G401 (cell line): ENCODE data around the gene CCDC86. TPM values are rescaled to one million over a fixed set of nuclear protein-coding genes. Genes with fewer than 3 reads are reported as not detected.

ENCODE experiments used
- DNase-seq: peaks from one replicate; pipeline ENCODE4 v3.0.0-alpha.2; 2015; ENCODE audit warnings: low spot score
- in situ Hi-C: cut with HindIII; loops from 2 replicates; pipeline ENCODE4 v1.10.0; 2016; ENCODE audit warnings: low sequenced_read_pairs, mixed read lengths
- total RNA-seq: library from RNA; depleted of rRNA; stranded (reverse); fragments of >200 nt; shearing (Covaris generic); gene quantifications from 2 replicates; pipeline ENCODE4 v1.2.3, GENCODE V29; 2014

CCDC86 gene
- total RNA-seq, 1 experiment from 2014 or later, result 16.3 TPM

DNA sequence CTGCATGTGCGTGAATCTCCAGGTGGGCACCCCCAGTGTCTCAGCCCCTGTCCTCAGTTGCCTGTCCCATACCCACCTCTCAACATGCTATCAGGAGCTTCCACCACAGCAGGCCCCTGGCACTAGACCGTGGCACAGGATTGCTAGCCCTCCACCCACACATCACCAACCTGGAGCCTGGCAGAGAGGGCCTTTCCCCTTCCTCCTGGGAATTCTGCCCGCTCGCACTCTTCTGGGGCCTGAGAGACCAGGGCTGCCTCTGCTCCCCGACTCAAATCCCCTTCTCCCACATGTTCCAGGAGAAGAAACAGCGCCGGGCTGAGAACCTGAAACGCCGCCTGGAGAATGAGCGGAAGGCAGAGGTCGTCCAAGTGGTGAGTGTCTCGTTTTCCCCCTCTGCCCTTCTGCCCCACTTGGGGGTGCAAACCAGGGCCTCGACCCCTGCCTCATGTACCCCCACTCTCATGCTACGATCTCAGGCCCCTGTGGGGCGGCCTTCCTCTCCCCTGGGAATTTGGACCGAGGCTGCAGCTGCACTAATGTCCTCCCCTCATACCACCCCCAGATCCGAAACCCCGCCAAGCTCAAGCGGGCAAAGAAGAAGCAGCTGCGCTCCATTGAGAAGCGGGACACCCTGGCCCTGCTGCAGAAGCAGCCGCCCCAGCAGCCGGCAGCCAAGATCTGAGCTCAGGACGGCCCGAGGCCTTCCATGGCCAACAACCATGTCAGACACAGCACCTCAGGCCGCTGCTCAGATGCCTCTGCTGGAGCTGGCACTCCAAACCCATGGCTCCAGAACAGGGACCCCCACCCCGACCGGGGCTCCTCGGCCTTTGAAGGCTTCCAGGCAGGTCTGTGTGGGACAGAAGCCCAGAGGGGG, 8.0 kb downstream of the CCDC86 start:
- no peak for DNase-seq
- in situ Hi-C loops, result no loop called here

DNA sequence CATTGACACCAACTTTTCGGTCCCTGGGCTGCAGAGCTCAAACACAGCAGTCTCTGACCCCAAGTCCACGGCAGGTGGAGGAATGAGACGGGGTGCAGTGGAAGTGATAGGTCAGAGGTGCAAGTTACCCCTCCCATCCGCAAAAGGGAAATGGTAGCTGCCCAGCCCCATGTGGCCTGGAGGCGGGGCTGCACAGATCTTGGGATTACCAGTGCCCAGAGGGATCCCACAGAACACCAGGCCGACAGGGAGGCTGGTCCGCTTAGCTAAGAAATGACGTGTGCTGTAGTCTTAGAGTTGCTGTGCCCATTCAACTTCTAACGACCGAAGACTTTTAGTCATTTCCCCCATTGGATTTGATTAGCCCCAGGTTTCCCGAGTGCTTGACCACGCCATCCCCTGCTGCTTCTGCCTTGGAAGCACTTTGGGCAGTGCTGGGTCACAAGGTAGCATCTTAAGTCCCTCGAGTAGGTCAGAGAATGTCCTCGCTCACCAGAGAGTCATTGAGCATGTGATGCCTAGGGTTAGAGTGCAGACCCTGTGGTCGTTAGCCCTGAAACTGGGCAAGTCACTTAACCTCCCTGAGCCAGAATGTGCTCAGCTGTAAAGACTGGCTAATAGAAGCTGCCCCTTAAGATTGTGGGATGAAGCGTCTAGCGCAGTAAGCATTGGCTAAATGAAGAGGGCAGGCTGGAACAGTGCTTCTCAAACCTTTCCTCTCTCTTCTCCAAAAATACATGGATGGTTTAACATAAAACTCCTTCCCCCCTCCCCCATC, 9.6 kb downstream of the CCDC86 start:
- DNase-seq, result no peak
- in situ Hi-C loops, result no loop called here

DNA sequence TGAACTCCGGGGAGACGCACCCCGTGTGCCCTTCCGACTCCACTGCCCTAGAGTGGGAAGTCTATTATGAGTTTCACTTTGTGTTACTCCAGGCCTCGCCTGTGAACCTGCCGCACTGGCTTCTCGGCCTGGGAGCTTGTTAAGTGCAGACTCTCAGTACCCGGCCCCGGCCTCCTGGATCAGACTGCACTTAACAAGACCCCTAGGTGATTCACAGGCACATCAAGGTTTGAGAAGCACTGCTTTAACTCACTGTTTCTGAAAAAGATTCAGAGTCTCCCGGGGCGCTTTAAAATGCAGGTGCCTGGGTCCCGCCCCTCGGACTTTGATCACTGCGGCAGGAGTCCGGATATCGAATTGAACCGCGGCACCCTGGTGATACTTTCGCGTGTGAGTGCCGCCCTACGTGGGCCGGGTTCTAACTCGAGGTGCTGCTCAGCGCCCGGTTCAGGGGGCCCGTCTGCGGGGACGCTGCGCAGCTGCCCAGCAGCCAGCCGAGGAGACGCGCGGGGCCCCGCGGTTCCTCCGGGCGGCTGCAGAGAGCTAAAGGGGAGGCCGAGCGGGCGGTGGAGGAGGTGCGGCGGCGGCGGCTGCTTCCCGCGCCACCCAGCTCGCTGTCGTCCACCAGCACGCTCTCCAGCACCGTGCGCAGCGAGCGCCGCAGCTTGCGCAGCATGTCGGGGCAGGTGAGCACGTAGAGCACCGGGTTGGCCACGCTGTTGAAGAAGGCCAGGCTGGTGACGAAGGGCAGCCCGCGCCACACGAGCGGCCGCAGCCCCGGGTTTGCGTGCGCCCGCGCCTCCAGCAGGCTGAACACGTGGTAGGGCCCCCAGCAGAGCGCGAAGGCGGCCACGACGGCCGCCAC, 10.4 kb downstream of the CCDC86 start:
- no peak for DNase-seq
- in situ Hi-C loops, result no loop called here

DNA sequence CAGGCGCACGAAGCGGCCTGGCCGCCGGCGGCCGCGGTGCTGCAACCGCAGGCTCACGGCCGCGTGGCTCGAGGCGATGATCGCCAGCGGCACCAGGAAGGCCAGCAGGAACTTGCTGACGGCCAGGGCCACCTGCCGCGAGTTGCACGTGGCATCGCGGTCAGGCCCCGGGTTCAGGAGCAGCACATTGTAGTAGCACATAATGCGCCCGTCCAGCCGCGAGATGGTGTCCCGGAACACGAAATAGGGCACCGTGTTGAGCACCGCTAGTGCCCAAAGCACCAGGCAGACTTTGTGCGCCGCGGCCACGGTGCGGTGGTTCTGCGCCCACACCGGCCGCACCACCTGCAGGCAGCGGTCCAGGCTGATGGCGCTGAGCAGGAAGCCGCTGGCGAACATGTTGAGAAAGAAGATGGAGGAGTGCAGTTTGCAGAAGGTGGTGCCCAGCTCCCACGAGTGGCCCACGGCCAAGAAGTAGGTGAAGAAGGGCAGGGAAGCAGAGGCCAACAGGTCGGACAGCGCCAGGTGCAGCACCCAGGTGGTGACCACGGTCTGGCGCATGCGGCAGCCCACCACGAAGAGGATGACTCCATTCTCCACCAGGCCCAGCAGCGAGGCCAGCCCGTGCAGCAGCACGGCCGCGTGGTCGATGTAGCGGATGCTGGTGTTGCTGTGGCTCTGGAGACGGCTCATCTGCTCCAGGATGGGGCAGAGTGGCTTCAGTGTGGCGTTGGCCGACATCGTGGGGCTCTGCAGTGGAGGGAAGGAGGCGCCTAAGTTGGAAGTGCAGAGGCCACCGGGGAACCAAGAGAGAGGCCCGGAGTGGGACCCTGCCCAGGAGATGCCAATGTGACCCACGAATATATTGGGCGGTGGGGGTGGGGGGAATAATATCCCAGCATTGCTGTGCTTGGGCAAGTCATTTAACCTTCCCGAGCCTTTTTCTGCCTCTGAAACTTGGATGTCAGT, 11.4 kb downstream of the CCDC86 start:
- no peak for DNase-seq
- in situ Hi-C loops, result no loop called here

DNA sequence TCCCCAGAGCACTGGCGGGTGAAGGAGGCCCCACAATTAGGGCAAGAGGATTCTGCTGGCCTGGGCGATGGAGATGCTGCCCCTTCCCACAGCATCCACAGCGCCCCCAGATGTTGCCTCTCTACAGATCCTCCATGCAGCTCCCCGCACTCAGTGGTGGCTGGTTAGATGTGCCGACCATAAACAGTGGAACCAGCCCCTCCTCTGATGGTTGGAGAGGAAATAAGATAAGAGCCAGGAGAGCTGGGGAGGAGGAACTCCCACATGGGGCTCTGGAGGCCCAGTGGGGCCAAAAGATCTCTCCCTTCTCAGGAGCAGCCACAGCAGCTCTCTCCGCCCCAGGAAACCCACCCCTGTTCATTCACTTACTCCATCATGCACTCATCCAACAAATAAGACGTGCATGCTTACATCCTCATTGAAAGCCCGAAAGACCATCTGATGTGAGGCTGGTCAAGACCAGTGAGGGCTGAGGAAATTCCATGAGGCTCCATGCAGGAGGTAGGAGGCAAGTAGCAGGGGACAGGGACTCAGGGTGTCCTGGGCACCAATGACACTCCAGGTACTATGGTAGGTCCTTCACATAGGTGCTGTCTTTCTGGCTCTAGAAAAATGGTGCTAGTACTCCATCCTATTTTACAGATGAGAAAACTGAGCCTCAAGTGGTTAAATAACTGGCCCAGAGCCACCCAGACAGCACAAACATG, 12.4 kb downstream of the CCDC86 start:
- in situ Hi-C loops, result no loop called here
- no peak for DNase-seq

DNA sequence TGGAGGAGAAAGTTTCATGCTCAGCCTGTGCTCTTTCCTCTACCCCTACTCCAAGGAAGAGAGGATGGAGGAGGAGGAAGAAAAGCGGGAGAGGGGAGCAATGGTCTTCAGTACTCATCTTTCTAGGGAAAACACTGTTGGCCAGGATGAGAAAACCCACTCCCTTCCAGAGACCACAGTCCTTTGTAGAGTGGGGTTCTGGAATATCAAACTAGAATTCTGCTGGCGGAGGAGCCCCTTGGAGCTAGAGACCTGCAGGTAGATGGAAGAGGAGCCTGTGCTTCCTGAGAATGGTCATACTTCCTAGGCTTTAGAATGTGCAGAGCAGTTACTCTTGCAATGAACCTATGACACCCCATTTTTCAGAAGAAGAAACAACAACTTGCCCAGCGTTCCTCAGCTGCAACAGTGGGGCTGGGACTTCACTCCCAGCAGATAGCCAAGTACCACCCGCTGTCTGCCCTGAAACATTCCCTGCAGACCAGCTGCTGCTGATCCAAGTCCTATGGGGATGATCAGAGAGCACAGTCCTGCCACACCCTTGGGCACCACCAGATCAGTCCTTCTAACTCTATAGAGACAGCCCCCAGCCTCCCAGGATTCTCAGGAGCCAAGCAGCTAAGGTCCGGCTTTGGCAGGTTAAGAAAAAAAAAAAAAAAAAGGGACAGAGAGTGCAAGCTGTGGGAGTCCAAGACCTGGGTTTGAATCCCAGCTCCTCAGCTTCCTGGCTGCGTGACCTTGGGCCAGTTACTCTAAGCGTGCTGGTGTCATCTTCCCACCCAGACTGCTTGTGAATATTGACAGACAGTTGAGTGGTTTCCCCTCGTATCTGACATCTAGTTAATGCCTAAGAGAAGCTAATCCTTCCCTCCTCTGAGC, 13.2 kb downstream of the CCDC86 start:
- in situ Hi-C loops, result no loop called here

DNA sequence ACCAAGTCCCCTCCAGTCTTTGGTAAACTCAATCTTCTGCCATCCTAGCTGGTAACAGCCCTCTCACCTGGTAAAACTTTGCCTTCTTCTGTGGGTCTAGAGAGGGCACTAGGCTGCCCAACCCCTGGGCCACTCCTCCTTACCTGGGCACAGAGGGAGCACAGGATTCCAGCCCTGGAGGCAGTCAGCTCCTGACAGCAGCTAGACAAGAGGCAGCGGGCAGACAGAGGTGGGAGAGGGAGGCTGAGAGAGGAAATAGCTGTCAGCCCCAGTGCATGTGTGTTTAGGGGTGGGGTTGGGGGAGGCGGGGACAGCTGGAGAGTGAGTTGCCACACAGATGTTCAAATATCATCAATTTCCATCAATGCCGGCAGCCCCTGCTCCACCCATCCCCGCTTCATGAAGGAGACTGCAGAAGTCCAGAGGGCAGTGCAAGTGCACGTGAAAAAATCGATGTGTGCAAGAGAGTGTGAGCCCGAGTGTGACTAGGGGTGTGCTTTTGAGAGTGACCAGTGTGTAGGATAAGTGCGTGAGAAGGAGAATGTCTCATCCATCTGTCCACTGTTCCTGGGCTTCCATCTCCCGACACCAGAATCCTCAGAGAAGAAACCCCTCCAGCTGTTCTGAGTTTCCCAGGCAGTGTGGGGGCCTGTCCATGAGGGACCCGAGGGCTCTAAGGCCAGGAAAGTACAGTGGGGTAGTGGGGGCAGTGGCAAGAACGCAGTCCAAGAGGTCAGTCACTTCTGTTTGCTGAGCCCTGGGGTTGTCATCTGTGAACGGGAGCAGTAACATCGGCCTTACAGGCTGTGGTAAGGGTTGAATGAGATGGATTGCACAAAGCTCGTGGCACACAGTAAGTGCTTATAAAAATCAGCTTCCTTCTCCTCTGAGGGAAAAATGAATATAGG, 14.1 kb downstream of the CCDC86 start, which contains the start of gene PTGDR2:
Gene PTGDR2, minus strand, starts transcription at position 225 of the 908 bp plus-strand sequence. CDS start 2,228 bp downstream, outside the sequence.
- in situ Hi-C loops, result no loop called here
- no peak for DNase-seq

More for the DNA sequence above, 13.2 kb downstream of the CCDC86 start:
- DNase-seq, result no peak

DNA sequence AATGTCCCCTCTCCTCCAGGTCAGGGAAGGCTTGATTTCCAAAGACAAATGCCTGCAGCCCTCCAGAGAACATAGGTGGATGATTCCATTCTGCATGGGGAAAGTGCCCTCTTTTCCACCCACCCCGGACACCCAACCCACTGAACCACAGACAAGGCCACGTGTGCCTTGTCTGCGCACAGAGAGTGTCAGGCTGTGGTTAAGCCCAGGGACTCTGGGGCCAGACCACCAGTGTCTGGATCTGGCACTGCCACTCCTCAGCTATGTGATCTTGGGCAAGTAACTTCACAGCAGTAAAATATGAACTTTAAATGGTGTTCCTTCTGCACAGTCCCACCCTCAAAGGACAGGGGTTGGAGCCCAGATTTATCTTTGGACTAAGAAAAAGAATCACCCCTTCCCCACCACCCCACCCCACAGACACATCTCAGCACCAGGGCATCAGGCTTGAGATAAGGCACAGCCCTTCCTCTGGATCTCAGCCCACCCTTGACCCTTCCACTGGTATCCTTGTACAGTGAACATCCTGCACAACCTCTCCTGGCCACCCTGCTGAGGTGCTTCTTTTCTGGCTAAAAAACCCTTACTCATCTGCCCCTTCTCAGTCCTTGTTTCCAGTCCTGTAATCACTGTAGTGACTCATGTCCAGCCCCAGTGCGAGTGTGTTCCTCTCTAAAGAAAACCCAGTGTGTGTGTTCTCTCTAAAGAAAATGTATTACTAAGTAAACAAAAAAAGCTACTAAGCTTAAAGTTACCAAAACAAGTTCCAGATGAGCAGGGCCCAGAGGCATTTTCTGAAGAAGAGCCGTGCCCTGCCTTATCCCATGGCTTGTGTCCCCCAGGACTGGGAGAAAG, 15.7 kb downstream of the CCDC86 start:
- in situ Hi-C loops, result no loop called here
- DNase-seq, result no peak

DNA sequence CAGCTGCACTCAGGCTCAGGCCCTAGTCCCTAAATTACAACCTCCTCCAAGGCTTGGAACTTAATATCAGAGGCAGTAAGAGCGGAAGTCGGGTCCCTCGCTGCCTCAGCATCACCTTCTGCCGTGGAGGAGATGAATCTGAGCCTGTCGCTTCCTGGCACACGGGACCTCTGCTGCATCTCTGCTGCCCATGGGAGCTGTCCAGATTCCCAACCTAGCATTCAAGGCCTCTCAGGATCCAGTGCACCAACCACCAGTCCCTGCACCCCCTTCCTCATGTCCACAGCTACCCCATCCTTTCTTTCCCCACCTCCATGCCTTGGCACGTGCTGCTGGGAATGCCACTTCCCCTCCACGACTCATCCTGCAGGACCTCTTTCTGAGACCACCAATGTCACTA, 16.3 kb downstream of the CCDC86 start:
- DNase-seq, result no peak
- in situ Hi-C loops, result no loop called here

DNA sequence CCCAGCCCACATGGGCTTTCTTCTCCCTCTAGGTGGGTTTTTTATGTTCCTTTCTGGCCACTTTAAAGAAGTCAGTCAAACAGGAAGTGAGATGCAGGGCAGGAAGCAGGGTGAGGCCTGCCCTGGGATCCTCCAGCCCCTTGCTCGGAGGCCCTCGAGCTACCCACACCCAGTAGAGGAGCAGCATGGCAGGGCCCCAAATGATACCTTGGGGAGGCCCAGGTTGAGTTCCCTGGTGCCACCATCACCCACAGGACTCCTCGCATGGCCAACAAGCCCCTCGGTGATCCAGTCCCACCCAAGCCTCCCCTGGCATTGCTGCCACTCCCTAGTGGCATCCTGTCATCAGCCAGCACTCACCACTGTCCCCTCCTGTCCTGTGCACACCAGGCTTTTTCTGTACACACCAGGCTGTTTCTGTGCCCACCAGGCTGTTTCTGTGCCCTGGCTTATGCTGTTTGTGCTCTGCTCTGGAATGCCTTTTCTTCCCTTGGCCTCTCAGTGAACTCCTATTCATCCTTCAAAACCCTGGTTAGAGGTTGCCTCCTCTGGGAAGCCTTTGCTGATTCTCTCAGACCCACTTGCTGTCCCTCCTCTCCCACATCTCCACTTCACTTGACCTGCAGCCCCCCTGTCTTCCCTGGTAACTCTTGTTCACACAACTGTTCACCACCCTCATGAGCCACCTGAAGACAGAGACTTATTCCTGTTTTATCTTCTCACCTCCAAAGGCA, 17.0 kb downstream of the CCDC86 start:
- no peak for DNase-seq
- in situ Hi-C loops, result no loop called here

DNA sequence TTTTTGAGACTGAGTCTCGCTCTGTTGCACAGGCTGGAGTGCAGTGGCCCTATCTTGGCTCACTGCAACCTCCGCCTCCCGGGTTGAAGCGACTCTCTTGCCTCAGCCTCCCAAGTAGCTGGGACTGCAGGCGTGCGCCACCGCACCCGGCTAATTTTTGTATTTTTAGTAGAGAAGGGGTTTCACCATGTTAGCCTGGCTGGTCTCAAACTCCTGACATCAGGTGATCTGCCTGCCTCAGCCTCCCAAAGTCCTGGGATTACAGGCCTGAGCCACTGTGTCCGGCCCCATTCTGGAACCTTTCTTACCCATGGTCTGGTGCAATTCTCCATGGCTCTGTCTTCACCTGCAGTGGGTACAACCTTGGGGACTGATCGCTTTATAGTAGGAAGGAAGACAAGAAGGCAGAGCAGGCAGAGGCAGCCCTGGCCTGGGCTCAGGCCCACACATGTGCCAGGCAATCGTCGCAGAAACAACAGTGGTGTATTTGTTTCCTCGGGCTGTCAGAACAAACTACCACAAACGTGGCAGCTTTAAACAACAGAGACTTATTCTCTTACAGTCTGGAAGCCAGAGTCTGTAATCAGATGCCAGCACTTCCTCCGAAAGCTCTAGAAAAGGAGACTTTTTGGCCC, 17.8 kb downstream of the CCDC86 start:
- in situ Hi-C loops, result no loop called here
- no peak for DNase-seq

DNA sequence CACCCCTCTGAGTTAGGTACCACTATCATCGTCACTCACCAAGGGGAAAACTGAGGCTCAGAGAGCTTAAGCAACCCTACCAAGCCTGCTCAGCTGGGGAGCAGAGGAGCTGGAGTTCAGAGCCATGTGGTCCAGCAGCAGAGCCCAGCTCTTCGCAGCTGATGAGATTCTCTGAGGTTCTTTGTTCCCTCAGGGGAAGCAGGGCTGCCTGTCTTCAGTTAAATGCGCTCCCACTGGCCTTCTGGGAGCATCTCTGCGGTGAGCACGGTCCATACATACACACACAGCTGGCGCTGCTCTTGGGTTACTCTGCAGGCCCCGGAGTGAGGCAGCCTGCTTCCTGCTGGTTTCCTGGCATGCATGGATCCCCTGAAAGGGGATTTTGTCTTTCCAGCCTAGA, 19.0 kb downstream of the CCDC86 start:
- in situ Hi-C loops, result no loop called here
- no peak for DNase-seq

DNA sequence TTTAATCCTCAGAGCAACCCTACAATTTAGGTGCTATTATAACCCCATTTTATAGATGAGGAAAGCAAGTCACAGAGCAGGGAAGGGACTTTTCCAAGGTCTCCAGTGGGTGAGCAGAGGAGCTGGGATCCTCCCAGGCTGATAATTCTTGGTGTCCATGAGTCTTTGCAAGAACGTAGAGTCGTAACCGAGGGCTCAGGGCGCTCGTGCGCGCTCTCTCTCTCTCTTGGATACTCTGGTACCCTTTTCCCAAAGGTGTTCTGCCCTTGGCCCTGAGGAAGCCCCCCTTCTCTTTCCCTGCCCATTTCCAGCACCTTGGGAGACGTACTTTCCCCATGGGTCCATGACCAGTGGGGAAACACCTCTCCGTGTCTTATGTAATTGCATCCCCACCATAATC, 20.3 kb downstream of the CCDC86 start:
- in situ Hi-C loops, result no loop called here

More for the DNA sequence above, 20.3 kb downstream of the CCDC86 start:
- no peak for DNase-seq
